Vagina (tissue), 2 donors: ENCODE data around the gene MAP2K7.

Source experiments
- POLR2A ChIP-seq, 2 donors: fragments of 450-650 bp; IDR thresholded peaks; one replicate each; pipeline ENCODE4 v1.6.1; 2017; ENCODE audit warnings: antibody characterized with exemption in 2 of 2, mild to moderate bottlenecking in 2 of 2, moderate library complexity in 2 of 2
- TF ChIP-seq, protein P1 (sequence below), 3 experiments: fragments of 450-650 bp in 2 of 3; fragments of 200-600 bp in 1 of 3; sonication (generic) in 1 of 3; IDR thresholded peaks; one replicate each; pipeline ENCODE4 v1.5.1; 2017 to 2019; ENCODE audit warnings: antibody characterized with exemption in 3 of 3, mild to moderate bottlenecking in 2 of 3, moderate library complexity in 2 of 3

DNA sequence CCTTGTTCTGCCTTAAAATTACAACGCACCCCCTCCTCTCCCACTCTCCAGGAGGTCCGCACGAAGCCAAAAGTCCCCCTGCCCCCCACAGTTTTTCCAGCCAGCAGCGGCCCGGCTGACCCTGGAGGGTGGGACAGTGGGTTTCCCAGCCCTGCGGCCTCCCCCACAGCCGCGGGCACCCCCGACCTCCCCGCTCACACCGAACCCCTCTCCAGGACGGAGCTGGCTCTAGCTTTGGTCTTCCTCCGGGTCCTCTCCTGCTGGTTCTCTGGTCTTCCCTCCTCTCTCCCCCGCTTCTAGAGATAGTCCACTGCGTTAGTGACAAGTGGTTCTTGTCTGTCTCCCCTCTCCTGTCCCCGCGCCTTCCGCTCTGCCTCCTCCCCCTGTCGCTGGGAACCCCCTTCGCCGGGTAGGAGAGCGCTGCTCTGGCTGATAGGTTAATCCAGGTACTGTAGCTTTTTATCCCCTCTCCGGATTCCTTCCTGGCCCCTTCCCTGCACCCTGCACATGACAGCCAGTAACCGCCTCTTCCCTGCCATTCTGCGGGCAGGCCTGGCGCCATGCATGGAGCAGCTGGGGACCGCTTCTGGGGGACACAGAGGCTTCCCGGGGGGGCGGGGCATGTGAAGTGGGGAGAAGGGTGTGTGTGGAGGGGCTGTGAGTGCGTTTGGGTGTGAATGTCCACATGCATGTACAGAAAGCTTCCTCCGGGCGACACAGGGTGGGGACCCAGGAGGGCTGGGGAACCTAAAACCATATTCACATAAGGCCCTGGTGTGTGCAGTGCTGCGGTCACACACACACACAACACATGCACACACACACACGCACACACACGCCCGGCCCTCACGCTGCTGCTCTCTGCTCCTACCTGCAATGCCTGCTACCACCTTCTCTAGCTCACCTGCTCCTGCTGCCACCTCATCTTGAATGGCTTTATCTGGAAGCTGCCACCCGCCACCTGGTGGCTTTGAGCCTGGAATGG, 46.7 kb upstream of the MAP2K7 start:
- TF ChIP-seq, protein P1, sequence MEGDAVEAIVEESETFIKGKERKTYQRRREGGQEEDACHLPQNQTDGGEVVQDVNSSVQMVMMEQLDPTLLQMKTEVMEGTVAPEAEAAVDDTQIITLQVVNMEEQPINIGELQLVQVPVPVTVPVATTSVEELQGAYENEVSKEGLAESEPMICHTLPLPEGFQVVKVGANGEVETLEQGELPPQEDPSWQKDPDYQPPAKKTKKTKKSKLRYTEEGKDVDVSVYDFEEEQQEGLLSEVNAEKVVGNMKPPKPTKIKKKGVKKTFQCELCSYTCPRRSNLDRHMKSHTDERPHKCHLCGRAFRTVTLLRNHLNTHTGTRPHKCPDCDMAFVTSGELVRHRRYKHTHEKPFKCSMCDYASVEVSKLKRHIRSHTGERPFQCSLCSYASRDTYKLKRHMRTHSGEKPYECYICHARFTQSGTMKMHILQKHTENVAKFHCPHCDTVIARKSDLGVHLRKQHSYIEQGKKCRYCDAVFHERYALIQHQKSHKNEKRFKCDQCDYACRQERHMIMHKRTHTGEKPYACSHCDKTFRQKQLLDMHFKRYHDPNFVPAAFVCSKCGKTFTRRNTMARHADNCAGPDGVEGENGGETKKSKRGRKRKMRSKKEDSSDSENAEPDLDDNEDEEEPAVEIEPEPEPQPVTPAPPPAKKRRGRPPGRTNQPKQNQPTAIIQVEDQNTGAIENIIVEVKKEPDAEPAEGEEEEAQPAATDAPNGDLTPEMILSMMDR (IDR thresholded peaks at IDR 0.05) = no peak
- TF ChIP-seq POLR2A (IDR thresholded peaks at IDR 0.05) = no peak
